Metanephros (tissue), 1 donor: ENCODE results near the gene ICE1. TPM values are rescaled to one million over a fixed set of nuclear protein-coding genes. Genes with fewer than 3 reads are reported as not detected.

ENCODE experiments used
- total RNA-seq: library from RNA; depleted of rRNA; stranded (reverse); fragments of >200 nt; gene quantifications from one replicate; pipeline ENCODE4 v1.2.3, GENCODE V29; 2014

ICE1 gene
- 29.6 TPM for total RNA-seq

DNA sequence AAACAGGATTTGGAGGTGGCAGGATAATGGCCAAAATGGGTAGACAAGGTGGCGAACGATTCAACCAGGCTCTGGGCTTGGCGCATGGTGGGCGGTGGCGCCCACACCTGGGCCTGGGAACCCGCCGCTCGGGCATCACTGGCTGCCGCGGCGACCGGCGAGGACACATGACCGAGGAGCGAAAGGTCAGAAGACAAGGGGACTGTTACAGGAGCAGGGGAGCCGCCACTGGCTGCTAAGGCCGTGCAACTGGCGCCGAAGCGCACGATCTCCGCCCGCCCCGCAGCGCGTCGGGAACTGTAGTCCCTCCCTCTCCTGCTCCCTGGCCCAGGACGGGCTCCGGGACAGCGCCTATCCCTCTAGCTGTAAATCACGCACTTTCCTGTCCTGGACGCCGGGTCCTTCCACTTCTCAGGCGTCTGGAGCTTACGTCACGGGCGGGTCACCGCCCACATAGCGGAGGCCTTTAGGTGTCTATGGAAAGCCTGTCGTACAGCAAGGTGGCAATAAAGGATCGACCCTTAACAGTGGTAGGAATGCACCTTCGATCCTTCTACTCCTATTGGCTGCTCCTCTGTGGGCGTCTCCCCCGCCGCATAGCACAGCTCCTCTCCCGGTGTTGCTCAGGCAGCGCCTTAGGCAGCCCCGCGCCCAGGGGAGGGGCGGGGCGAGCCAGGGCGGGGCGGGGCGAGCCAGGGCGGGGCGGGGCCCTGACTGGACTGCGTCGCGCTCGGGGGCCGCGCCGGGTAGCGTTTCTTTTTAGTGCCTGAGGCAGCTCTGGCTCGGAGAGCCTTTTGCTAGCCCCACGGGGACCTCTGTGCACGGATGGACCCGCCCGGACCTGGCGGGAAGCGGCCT lies at the start of gene ICE1:
ICE1 (plus strand) TSS at position 717 of the 858 bp plus-strand sequence. CDS start 239 bp downstream, outside the sequence.

